ENCODE data around the gene UBA3.

Gene UBA3

GRCh38 chr3:69120879-69121464 is 40.8 kb upstream of the UBA3 start:
- peak; percentile 92 for TF ChIP-seq CTCF (IDR thresholded peaks at IDR 0.05)

- no peak for TF ChIP-seq CTCF (IDR thresholded peaks at IDR 0.05)
Observed at GRCh38 chr3:69119681-69120080, 39.5 kb upstream of the UBA3 start.

GRCh38 chr3:69119138-69119537 is 39.0 kb upstream of the UBA3 start:
- no peak for TF ChIP-seq CTCF (IDR thresholded peaks at IDR 0.05)

GRCh38 chr3:69118555-69118954 is 38.4 kb upstream of the UBA3 start:
- TF ChIP-seq CTCF (IDR thresholded peaks at IDR 0.05) = no peak

GRCh38 chr3:69116897-69117296 is 36.7 kb upstream of the UBA3 start:
- no peak for TF ChIP-seq CTCF (IDR thresholded peaks at IDR 0.05)

GRCh38 chr3:69116162-69116561 is 36.0 kb upstream of the UBA3 start:
- TF ChIP-seq CTCF (IDR thresholded peaks at IDR 0.05) = no peak

- no peak for TF ChIP-seq CTCF (IDR thresholded peaks at IDR 0.05)
Observed at GRCh38 chr3:69115731-69116130, 35.6 kb upstream of the UBA3 start.

GRCh38 chr3:69113536-69113935 is 33.4 kb upstream of the UBA3 start:
- TF ChIP-seq CTCF (IDR thresholded peaks at IDR 0.05) = no peak

Data from LNCAP (cell line).